ENCODE measurements around the gene ADGRB2. TPM values are rescaled to one million over a fixed set of nuclear protein-coding genes. Genes with fewer than 3 reads are reported as not detected.

ADGRB2 gene
- total RNA-seq, 2 experiments from 2014 or later: 0.39 to 0.71 TPM

DNA sequence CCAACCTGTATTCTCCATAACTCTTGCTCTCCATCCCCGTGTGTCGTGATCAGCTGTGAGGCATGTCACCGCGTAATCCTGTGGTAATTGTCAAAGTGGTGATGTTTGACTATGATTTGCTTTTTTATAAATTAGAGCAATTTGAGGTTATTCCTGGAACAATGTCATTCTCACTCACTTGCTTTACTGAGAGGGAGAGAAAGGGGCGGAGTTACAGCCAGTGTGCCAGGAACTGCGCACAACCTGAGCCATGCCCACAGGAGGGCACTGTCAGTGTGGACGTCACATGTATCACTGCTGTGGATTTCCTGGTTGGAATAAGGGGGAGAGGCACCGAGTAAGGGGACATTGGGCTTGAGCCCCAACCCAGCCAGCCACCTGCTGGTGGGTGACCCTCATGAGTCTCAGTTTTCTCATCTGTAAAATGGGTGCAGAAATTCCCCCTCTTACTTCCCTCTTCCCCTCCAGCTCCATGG lies 6.9 kb downstream of the ADGRB2 start:
- CTCF ChIA-PET: interaction anchor here (2.1 kb wide), 1 partner anchor 32 kb away, joined by 7 read pairs; no protein-coding TSS in a partner anchor
- H3K27ac ChIP-seq (ENCODE audit: low read depth in 1 of 2, low read length in 2 of 2): no peak overlapping the region
- intact Hi-C loops (cut with DNase I, micrococcal nuclease): no loop called here
- no peaks in the 10 kb centered on the region for H3K9me3 Mint-ChIP-seq
- TF ChIP-seq, protein P1, sequence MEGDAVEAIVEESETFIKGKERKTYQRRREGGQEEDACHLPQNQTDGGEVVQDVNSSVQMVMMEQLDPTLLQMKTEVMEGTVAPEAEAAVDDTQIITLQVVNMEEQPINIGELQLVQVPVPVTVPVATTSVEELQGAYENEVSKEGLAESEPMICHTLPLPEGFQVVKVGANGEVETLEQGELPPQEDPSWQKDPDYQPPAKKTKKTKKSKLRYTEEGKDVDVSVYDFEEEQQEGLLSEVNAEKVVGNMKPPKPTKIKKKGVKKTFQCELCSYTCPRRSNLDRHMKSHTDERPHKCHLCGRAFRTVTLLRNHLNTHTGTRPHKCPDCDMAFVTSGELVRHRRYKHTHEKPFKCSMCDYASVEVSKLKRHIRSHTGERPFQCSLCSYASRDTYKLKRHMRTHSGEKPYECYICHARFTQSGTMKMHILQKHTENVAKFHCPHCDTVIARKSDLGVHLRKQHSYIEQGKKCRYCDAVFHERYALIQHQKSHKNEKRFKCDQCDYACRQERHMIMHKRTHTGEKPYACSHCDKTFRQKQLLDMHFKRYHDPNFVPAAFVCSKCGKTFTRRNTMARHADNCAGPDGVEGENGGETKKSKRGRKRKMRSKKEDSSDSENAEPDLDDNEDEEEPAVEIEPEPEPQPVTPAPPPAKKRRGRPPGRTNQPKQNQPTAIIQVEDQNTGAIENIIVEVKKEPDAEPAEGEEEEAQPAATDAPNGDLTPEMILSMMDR (IDR thresholded peaks at IDR 0.05): no peak
- no peak overlapping the region for H3K4me3 ChIP-seq (ENCODE audit: low read length)
- no peaks in the 10 kb centered on the region for H3K36me3 ChIP-seq (ENCODE audit: insufficient read depth, low read length)
- no peaks in the 10 kb centered on the region for H3K36me3 Mint-ChIP-seq (ENCODE audit: low read depth)
- H3K4me3 Mint-ChIP-seq: no peak overlapping the region
- no peak for ATAC-seq (ENCODE audit: poor library complexity)
- DNase-seq: no peak
- peaks cover 6% of the 10 kb centered on the region for H3K27me3 Mint-ChIP-seq
- peaks cover 9% of the 10 kb centered on the region for H3K4me1 Mint-ChIP-seq (ENCODE audit: low read depth)
- H3K27ac Mint-ChIP-seq: no peak overlapping the region
- H3K4me1 ChIP-seq (ENCODE audit: insufficient read depth, low read length): peaks cover 23% of the 10 kb centered on the region
- peaks cover 1 to 3% of the 10 kb centered on the region in 2 experiments for H3K27me3 ChIP-seq (ENCODE audit: control insufficient read depth in 1 of 2, insufficient read depth in 2 of 2, low read length in 2 of 2)
- no peaks in the 10 kb centered on the region for H3K9me3 ChIP-seq (ENCODE audit: control insufficient read depth in 1 of 2, insufficient read depth in 1 of 2, low read length in 2 of 2)
- POLR2A ChIA-PET: no interaction called here

DNA sequence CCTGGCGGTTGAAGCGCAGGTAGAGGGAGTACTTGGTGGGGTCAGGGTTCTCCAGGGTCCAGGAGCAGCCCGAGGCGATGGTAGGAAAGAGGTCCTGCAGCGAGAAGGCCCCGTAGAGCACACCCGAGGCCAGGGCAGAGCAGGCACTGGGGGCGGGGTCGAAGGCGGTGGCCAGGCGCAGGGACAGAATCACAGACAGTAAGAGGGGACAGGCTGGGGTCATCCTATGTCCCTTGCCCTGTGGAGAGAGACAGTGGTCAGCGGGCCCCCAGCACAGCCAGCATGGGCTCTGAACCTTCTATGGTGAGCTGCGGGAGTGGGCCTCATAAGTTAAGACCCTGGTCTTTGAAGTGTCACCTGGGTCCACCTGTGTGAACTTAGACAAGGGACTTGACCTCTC lies 7.6 kb downstream of the ADGRB2 start:
- H3K27ac ChIP-seq (ENCODE audit: low read depth in 1 of 2, low read length in 2 of 2): no peak overlapping the region
- Mint-ChIP-seq H3K27ac (no peak overlapping the region), H3K9me3 (no peaks in the 10 kb centered on the region), H3K27me3 (no peaks in the 10 kb centered on the region), H3K4me3 (no peak overlapping the region), H3K4me1 (ENCODE audit: low read depth) (peaks cover 11% of the 10 kb centered on the region), H3K36me3 (ENCODE audit: low read depth) (no peaks in the 10 kb centered on the region)
- H3K36me3 ChIP-seq (ENCODE audit: insufficient read depth, low read length): no peaks in the 10 kb centered on the region
- ChIA-PET POLR2A (no interaction called here), CTCF (no interaction called here)
- H3K27me3 ChIP-seq (ENCODE audit: control insufficient read depth in 1 of 2, insufficient read depth in 2 of 2, low read length in 2 of 2): no peaks in the 10 kb centered on the region
- TF ChIP-seq, protein P1 (IDR thresholded peaks at IDR 0.05): no peak
- DNase-seq (no peak), ATAC-seq (ENCODE audit: poor library complexity) (no peak)
- intact Hi-C loops (cut with DNase I, micrococcal nuclease): no loop called here
- H3K4me1 ChIP-seq (ENCODE audit: insufficient read depth, low read length): peaks cover 25% of the 10 kb centered on the region
- no peaks in the 10 kb centered on the region for H3K9me3 ChIP-seq (ENCODE audit: control insufficient read depth in 1 of 2, insufficient read depth in 1 of 2, low read length in 2 of 2)
- H3K4me3 ChIP-seq (ENCODE audit: low read length): no peak overlapping the region

DNA sequence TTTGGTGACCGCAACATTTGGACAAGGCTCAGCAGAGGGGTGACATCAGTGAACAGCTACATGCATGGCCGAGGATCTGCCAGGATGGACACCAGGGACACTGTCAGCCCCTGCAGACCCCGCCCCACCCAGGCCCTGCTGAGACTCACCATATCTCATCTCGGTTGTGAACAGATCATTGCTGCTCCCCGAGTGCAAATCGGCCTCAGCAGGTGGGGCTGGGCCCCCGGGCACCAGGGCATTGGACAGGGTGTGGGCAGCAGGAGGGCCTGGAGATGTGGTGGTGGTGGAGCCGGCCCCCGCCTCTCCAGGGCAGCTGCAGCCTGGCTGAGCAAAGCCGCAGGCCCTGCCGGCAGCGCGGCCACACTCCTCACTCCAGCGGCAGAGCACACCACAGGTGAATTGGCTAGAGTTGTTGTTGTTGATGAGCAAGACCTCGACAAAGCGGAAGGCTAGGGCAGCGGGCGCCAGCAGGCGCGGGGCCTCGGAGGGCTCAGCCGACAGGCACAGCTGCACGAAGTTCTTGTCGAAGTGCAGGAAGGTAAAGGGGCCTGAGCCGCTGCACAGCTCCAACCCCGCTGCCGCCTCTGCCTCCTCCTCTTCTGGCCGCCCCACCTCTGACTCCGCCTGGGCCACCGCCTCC lies 8.2 kb downstream of the ADGRB2 start:
- no peaks in the 10 kb centered on the region for H3K27me3 ChIP-seq (ENCODE audit: control insufficient read depth in 1 of 2, insufficient read depth in 2 of 2, low read length in 2 of 2)
- no peak overlapping the region for H3K27ac ChIP-seq (ENCODE audit: low read depth in 1 of 2, low read length in 2 of 2)
- H3K9me3 ChIP-seq (ENCODE audit: control insufficient read depth in 1 of 2, insufficient read depth in 1 of 2, low read length in 2 of 2): no peaks in the 10 kb centered on the region
- H3K36me3 ChIP-seq (ENCODE audit: insufficient read depth, low read length): no peaks in the 10 kb centered on the region
- H3K4me1 ChIP-seq (ENCODE audit: insufficient read depth, low read length): peaks cover 23% of the 10 kb centered on the region
- DNase-seq: no peak
- Mint-ChIP-seq H3K27me3 (no peaks in the 10 kb centered on the region), H3K4me1 (ENCODE audit: low read depth) (peaks cover 10% of the 10 kb centered on the region), H3K27ac (no peak overlapping the region), H3K4me3 (no peak overlapping the region), H3K9me3 (no peaks in the 10 kb centered on the region), H3K36me3 (ENCODE audit: low read depth) (no peaks in the 10 kb centered on the region)
- intact Hi-C loops (cut with DNase I, micrococcal nuclease): no loop called here
- H3K4me3 ChIP-seq (ENCODE audit: low read length): no peak overlapping the region
- POLR2A ChIA-PET: no interaction called here
- TF ChIP-seq, protein P1 (IDR thresholded peaks at IDR 0.05): no peak
- no peak for ATAC-seq (ENCODE audit: poor library complexity)
- CTCF ChIA-PET: no interaction called here

Measured in CD4-positive, alpha-beta T cell (primary cell).